Testis (tissue), 3 donors: ENCODE measurements around the gene ZNF593OS. TPM values are rescaled to one million over a fixed set of nuclear protein-coding genes. Genes with fewer than 3 reads are reported as not detected.

Source experiments
- DNase-seq: peaks from one replicate; pipeline ENCODE4 v3.0.0-alpha.2; 2019
- H3K27ac ChIP-seq, 2 donors: fragments of 200-600 bp; sonication (generic); one replicate each; pipeline ENCODE4 v1.5.1; 2019
- H3K27me3 ChIP-seq: fragments of 200-600 bp; sonication (generic); one replicate; pipeline ENCODE4 v1.5.1; 2019
- H3K36me3 ChIP-seq: fragments of 200-600 bp; sonication (generic); one replicate; pipeline ENCODE4 v1.5.1; 2017; ENCODE audit warnings: low read depth; ENCODE audit errors: missing control alignments
- H3K4me1 ChIP-seq: fragments of 200-600 bp; sonication (generic); one replicate; pipeline ENCODE4 v1.5.1; 2019
- H3K4me3 ChIP-seq, 2 donors: fragments of 200-600 bp; sonication (generic); one replicate each; pipeline ENCODE4 v1.5.1; 2017 to 2019
- H3K9me3 ChIP-seq: fragments of 200-600 bp; sonication (generic); one replicate; pipeline ENCODE4 v1.5.1; 2017
- POLR2A ChIP-seq: fragments of 450-650 bp; IDR thresholded peaks from one replicate; pipeline ENCODE4 v1.6.1; 2017; ENCODE audit warnings: antibody characterized with exemption, mild to moderate bottlenecking, moderate library complexity
- WGBS, 2 donors: methylation state at CpG; one replicate each; pipeline ENCODE4 v1.1.5; 2018; 5-methylcytosine and 5-hydroxymethylcytosine counted together
- intact Hi-C: fragments of 100-400 bp; cut with DNase I; formaldehyde crosslinking; loops from one replicate; pipeline ENCODE4 v1.15.1; 2023; ENCODE audit warnings: low total_unique reads
- polyA plus RNA-seq: library from polyadenylated mRNA; stranded (reverse); fragments of 350-450 nt; fragmentation: Illumina TruSeq; extraction: RNeasy Lipid Tissue Mini Kit (QIAGEN cat#74804); gene quantifications from one replicate; pipeline ENCODE4 v1.2.3, GENCODE V29; 2014; ENCODE audit warnings: low read depth, low replicate concordance; ENCODE audit not compliant: insufficient read depth
- total RNA-seq, 2 donors: library from RNA; depleted of rRNA; stranded (reverse); fragments of >200 nt; gene quantifications; one replicate each; pipeline ENCODE4 v1.2.3, GENCODE V29; 2016
- TF ChIP-seq, protein P1 (sequence below), 3 experiments: fragments of 450-650 bp in 2 of 3; fragments of 200-600 bp in 1 of 3; sonication (generic) in 1 of 3; IDR thresholded peaks; one replicate each; pipeline ENCODE4 v1.5.1; 2016 to 2019; ENCODE audit warnings: antibody characterized with exemption in 3 of 3, mild to moderate bottlenecking in 2 of 3, moderate library complexity in 1 of 3

ZNF593OS gene
- total and polyA plus RNA-seq, 3 donors from 2014 or later: 0.62 to 1.7 TPM; not detected in 1

DNA sequence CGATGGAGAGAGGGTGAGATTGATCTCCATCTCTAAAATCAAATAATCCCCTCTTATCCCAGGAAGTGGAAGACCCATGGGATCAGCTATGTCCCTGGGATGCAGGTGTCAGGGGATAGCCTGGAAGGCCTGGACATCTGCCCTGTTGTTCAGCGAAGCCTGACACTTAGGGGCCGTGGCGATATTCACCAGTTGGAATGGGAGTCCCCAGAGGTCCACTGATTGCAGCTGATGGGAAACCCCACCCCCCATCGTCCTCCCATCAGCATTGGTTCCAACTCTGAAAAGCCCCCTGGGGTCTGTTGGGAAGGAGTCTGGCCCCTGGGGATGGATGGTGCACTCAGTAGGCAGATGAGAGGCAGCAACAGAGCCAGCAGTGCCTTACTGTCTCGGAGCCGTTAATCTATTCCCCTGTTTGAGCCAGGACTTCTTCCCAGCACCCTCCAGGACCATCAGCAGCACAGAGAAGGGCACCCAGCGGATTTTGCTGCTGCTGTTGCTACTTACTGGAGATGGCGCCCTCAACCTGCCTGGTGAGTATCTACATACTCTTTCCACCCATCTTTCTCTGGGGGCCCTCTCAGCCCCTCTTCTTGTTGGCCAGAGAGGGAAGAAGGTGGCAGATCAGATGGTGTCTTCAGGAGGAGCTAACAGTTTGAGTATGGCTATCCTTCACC lies 32.1 kb upstream of the ZNF593OS start:
- intact Hi-C loops: no loop called here
- Histone ChIP-seq H3K4me1 (peaks cover 5% of the 10 kb centered on the region), H3K27me3 (no peaks in the 10 kb centered on the region), H3K27ac (no peak overlapping the region), H3K9me3 (no peaks in the 10 kb centered on the region), H3K36me3 (no peaks in the 10 kb centered on the region), H3K4me3 (no peak overlapping the region)
- no peak for DNase-seq
- WGBS, 2 donors: 80 to 90% methylated on average over 6 to 9 of the region's 9 CpGs
- TF ChIP-seq POLR2A: no peak
- TF ChIP-seq, protein P1, sequence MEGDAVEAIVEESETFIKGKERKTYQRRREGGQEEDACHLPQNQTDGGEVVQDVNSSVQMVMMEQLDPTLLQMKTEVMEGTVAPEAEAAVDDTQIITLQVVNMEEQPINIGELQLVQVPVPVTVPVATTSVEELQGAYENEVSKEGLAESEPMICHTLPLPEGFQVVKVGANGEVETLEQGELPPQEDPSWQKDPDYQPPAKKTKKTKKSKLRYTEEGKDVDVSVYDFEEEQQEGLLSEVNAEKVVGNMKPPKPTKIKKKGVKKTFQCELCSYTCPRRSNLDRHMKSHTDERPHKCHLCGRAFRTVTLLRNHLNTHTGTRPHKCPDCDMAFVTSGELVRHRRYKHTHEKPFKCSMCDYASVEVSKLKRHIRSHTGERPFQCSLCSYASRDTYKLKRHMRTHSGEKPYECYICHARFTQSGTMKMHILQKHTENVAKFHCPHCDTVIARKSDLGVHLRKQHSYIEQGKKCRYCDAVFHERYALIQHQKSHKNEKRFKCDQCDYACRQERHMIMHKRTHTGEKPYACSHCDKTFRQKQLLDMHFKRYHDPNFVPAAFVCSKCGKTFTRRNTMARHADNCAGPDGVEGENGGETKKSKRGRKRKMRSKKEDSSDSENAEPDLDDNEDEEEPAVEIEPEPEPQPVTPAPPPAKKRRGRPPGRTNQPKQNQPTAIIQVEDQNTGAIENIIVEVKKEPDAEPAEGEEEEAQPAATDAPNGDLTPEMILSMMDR (IDR thresholded peaks at IDR 0.05): no peak

GRCh38 chr1:26200413-26200812 lies 28.8 kb upstream of the ZNF593OS start:
- no peaks in the 10 kb centered on the region for H3K27me3 ChIP-seq
- intact Hi-C loops: no loop called here
- no peak for DNase-seq
- TF ChIP-seq, protein P1 (IDR thresholded peaks at IDR 0.05): no peak
- no peak for TF ChIP-seq POLR2A
- no peak overlapping the region for H3K4me3 ChIP-seq
- H3K9me3 ChIP-seq: no peaks in the 10 kb centered on the region
- H3K36me3 ChIP-seq: no peaks in the 10 kb centered on the region
- WGBS, 2 donors: 74 to 77% methylated on average over 5 of the region's 5 CpGs
- H3K27ac ChIP-seq: no peak overlapping the region
- H3K4me1 ChIP-seq: peaks cover 5% of the 10 kb centered on the region

DNA sequence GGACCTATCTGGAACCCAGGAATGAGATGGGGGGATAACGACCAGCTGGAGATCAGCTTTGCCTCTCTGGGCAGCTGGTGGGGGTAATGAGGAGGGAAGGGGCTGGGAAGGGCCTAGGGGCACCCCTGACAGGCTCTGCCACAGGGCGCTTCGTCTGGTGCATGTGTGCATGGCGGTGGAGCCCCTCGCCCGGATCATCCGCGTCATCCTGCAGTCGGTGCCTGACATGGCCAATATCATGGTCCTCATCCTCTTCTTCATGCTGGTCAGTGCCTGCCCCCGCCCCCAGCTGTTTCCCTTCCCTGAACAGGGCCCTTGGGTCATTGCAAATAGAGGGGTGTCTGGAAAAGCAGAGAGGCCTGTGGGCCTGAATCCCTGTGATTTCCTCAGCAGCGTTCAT lies 26.2 kb upstream of the ZNF593OS start:
- Histone ChIP-seq H3K4me3 (no peak overlapping the region), H3K27me3 (no peaks in the 10 kb centered on the region), H3K27ac (no peak overlapping the region), H3K36me3 (no peaks in the 10 kb centered on the region), H3K4me1 (peaks cover 5% of the 10 kb centered on the region), H3K9me3 (no peaks in the 10 kb centered on the region)
- intact Hi-C loops: no loop called here
- DNase-seq: no peak
- TF ChIP-seq, protein P1 (IDR thresholded peaks at IDR 0.05): no peak
- TF ChIP-seq POLR2A: no peak
- 80 to 83% methylated on average over 11 of the region's 11 CpGs for WGBS, 2 donors

GRCh38 chr1:26197301-26197700 lies 25.7 kb upstream of the ZNF593OS start:
- no peaks in the 10 kb centered on the region for H3K36me3 ChIP-seq
- peaks cover 5% of the 10 kb centered on the region for H3K4me1 ChIP-seq
- H3K27me3 ChIP-seq: no peaks in the 10 kb centered on the region
- intact Hi-C loops: no loop called here
- no peak overlapping the region for H3K4me3 ChIP-seq
- no peak for DNase-seq
- H3K9me3 ChIP-seq: no peaks in the 10 kb centered on the region
- no peak overlapping the region for H3K27ac ChIP-seq
- whole genome bisulfite sequencing, 2 donors: 90 to 92% methylated on average over 3 of the region's 3 CpGs
- TF ChIP-seq, protein P1 (IDR thresholded peaks at IDR 0.05): no peak
- TF ChIP-seq POLR2A: no peak

DNA sequence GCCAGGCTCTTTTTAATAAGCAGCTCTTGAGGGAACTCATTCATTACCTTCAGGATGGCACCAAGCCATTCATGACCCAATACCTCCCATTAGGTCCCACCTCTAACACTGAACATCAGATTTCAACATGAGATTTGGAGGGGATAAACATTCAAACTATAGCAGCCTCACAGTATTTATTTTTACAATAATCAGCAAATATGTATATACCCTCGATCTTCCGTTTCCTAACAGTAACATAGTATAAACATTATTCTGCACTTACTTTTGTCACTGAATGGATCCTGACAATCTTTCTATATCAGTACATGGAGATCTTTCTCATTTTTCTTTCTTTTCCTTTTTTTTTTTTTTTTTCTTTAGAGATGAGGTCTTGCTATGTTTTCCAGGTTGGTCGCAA lies 24.2 kb upstream of the ZNF593OS start:
- H3K9me3 ChIP-seq: no peaks in the 10 kb centered on the region
- no peak overlapping the region for H3K27ac ChIP-seq
- TF ChIP-seq POLR2A: no peak
- TF ChIP-seq, protein P1 (IDR thresholded peaks at IDR 0.05): no peak
- no peaks in the 10 kb centered on the region for H3K27me3 ChIP-seq
- no peaks in the 10 kb centered on the region for H3K36me3 ChIP-seq
- intact Hi-C loops: no loop called here
- no peak for DNase-seq
- 83 to 90% methylated on average over 3 of the region's 3 CpGs for WGBS, 2 donors
- H3K4me1 ChIP-seq: peaks cover 1% of the 10 kb centered on the region
- no peak overlapping the region for H3K4me3 ChIP-seq
